ENCODE data around the gene BSN. TPM values are rescaled to one million over a fixed set of nuclear protein-coding genes. Genes with fewer than 3 reads are reported as not detected.

BSN gene
- total and polyA plus RNA-seq, 2 donors (not counting 3 experiments of a cell fraction or from before 2014, with no cell fraction given), result 0.04 to 0.27 TPM

DNA sequence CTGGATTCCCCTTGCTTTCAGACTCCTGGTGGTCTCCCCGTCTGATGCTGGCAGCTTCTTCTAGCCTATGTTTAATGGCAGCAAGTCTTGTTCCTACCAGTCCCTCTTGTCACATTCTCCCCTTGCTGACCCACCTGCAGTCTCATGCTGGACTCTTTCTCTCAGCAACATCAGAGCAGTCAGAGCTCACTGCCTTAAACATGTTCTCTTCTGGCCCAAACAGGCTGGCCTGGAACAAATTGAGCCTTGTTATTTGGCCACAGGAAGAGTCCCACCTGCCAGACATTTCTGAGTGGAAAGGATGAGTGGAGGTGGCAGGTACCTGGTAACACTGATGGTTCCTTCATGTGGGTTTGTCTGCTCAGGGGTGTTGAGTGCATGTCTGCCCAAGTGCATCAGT, 60.7 kb downstream of the BSN start:
- no peak overlapping the region for H3K9ac ChIP-seq (replicated peaks; ENCODE audit: extremely low read depth, insufficient read depth, low read length)
- no peak for FAIRE-seq
- no peak for DNase-seq (ENCODE audit: low read depth, low spot score)
- H3K9me3 ChIP-seq (replicated peaks; ENCODE audit: control insufficient read depth, insufficient read depth, low read length), result no peaks in the 10 kb centered on the region
- H2AFZ ChIP-seq (ENCODE audit: low read depth, low read length), result no peak overlapping the region
- H3K4me1 ChIP-seq (ENCODE audit: control insufficient read depth, extremely low read depth, insufficient read depth, low read length), result no peaks in the 10 kb centered on the region
- intact Hi-C loops (cut with micrococcal nuclease) (no loop called here), dilution Hi-C loops (cut with MboI; ENCODE audit: extremely low pct_ligation_motif_present, low sequenced_read_pairs) (no loop called here)
- H3K27ac ChIP-seq (ENCODE audit: insufficient read depth, low read depth, low read length), result no peak overlapping the region
- TF ChIP-seq, protein P1, sequence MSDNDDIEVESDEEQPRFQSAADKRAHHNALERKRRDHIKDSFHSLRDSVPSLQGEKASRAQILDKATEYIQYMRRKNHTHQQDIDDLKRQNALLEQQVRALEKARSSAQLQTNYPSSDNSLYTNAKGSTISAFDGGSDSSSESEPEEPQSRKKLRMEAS (IDR thresholded peaks at IDR 0.05; ENCODE audit: insufficient read depth, insufficient read length), result no peak
- TF ChIP-seq POLR2A (IDR thresholded peaks at IDR 0.05; ENCODE audit: low read depth, low read length), result no peak
- TF ChIP-seq, protein P2, sequence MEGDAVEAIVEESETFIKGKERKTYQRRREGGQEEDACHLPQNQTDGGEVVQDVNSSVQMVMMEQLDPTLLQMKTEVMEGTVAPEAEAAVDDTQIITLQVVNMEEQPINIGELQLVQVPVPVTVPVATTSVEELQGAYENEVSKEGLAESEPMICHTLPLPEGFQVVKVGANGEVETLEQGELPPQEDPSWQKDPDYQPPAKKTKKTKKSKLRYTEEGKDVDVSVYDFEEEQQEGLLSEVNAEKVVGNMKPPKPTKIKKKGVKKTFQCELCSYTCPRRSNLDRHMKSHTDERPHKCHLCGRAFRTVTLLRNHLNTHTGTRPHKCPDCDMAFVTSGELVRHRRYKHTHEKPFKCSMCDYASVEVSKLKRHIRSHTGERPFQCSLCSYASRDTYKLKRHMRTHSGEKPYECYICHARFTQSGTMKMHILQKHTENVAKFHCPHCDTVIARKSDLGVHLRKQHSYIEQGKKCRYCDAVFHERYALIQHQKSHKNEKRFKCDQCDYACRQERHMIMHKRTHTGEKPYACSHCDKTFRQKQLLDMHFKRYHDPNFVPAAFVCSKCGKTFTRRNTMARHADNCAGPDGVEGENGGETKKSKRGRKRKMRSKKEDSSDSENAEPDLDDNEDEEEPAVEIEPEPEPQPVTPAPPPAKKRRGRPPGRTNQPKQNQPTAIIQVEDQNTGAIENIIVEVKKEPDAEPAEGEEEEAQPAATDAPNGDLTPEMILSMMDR (IDR thresholded peaks at IDR 0.05; ENCODE audit: extremely low read depth in 1 of 2, insufficient read depth in 1 of 2, low read depth in 1 of 2, low read length in 2 of 2), result no peak
- no peak for TF ChIP-seq JUN (IDR thresholded peaks at IDR 0.05; ENCODE audit: borderline replicate concordance, insufficient read depth, insufficient read length, low read depth)
- no peak for TF ChIP-seq GATA2 (IDR thresholded peaks at IDR 0.05; ENCODE audit: insufficient read depth, insufficient read length, low read depth, low read length)
- TF ChIP-seq FOS (IDR thresholded peaks at IDR 0.05; ENCODE audit: borderline replicate concordance, insufficient read depth, low read length), result no peak
- TF ChIP-seq MYC (IDR thresholded peaks at IDR 0.05; ENCODE audit: low read depth, low read length), result no peak
- no peak for TF ChIP-seq POLR2AphosphoS5 (IDR thresholded peaks at IDR 0.05; ENCODE audit: insufficient read depth, low read depth, low read length)
- no peak for TF ChIP-seq EZH2 (IDR thresholded peaks at IDR 0.05; ENCODE audit: borderline replicate concordance, low read depth, low read length, severe bottlenecking)
- H3K9me1 ChIP-seq (replicated peaks; ENCODE audit: control insufficient read depth, extremely low read depth, insufficient read depth, low read length), result no peaks in the 10 kb centered on the region
- ChIA-PET CTCF (no interaction called here), POLR2A (no interaction called here)
- no peaks in the 10 kb centered on the region for H3K79me2 ChIP-seq (ENCODE audit: control insufficient read depth, insufficient read depth, low read length)
- no TSS peak for BruUV-seq (replicated peaks)
- no peaks in the 10 kb centered on the region for H4K20me1 ChIP-seq (replicated peaks; ENCODE audit: control insufficient read depth, extremely low read depth, insufficient read depth, low read length)
- H3K27me3 ChIP-seq (ENCODE audit: control insufficient read depth in 2 of 2, insufficient read depth in 2 of 2, low read length in 2 of 2), result peaks cover 0 to 2% of the 10 kb centered on the region in 2 experiments
- H3K36me3 ChIP-seq (ENCODE audit: control insufficient read depth in 2 of 2, extremely low read depth in 1 of 2, insufficient read depth in 2 of 2, low read length in 2 of 2), result no peaks in the 10 kb centered on the region
- H3K4me3 ChIP-seq (replicated peaks in 1 of 3; ENCODE audit: insufficient read depth in 1 of 3, low read depth in 1 of 3, low read length in 3 of 3), result no peak overlapping the region
- H3K4me2 ChIP-seq (ENCODE audit: insufficient read depth, low read length), result no peak overlapping the region

Measured in endothelial cell of umbilical vein (primary cell).